Ectodermal cell (in vitro differentiated cells): Measurements from ENCODE around the gene CARD16. TPM values are rescaled to one million over a fixed set of nuclear protein-coding genes. Genes with fewer than 3 reads are reported as not detected.
"Not testable (repeated sequence)": the region's sequence is repeated elsewhere in the genome, so short reads cannot be mapped to it uniquely, and the experiment has no call there.

Source experiments
- H3K27ac ChIP-seq: 2 replicates; pipeline ENCODE4 v1.7.0; 2013; ENCODE audit warnings: mild to moderate bottlenecking, low read depth, low read length; ENCODE audit not compliant: insufficient read depth, poor library complexity, severe bottlenecking
- H3K27me3 ChIP-seq: 2 replicates; pipeline ENCODE4 v1.7.0; 2013; ENCODE audit warnings: mild to moderate bottlenecking, low read length; ENCODE audit not compliant: insufficient read depth, control insufficient read depth, poor library complexity, severe bottlenecking
- H3K36me3 ChIP-seq: one replicate; pipeline ENCODE4 v1.7.0; 2013; ENCODE audit warnings: low read length; ENCODE audit not compliant: control insufficient read depth, insufficient read depth
- H3K4me1 ChIP-seq: one replicate; pipeline ENCODE4 v1.7.0; 2013; ENCODE audit warnings: low read length; ENCODE audit not compliant: control insufficient read depth, insufficient read depth
- H3K4me3 ChIP-seq: 2 replicates; pipeline ENCODE4 v1.7.0; 2013; ENCODE audit warnings: low read depth, low read length, control low read depth; ENCODE audit not compliant: insufficient read depth
- H3K9me3 ChIP-seq: 2 replicates; pipeline ENCODE4 v1.7.0; 2013; ENCODE audit warnings: mild to moderate bottlenecking, low read length, moderate library complexity; ENCODE audit not compliant: control insufficient read depth
- WGBS, 2 experiments: methylation state at CpG; one replicate each; pipeline ENCODE4 v1.1.7; 2013; ENCODE audit warnings: missing lambda C conversion rate in 2 of 2; 5-methylcytosine and 5-hydroxymethylcytosine counted together
- polyA plus RNA-seq, 4 experiments: library from polyadenylated mRNA; stranded (reverse); fragments of 50-300 nt; gene quantifications; one replicate each; pipeline ENCODE4 v1.2.3, GENCODE V29; 2013

CARD16 gene
- not detected for polyA plus RNA-seq (2013, experiment 1 of 4)
- polyA plus RNA-seq (2013, experiment 2 of 4), result not detected
- not detected for polyA plus RNA-seq (2013, experiment 3 of 4)
- not detected for polyA plus RNA-seq (2013, experiment 4 of 4)

DNA sequence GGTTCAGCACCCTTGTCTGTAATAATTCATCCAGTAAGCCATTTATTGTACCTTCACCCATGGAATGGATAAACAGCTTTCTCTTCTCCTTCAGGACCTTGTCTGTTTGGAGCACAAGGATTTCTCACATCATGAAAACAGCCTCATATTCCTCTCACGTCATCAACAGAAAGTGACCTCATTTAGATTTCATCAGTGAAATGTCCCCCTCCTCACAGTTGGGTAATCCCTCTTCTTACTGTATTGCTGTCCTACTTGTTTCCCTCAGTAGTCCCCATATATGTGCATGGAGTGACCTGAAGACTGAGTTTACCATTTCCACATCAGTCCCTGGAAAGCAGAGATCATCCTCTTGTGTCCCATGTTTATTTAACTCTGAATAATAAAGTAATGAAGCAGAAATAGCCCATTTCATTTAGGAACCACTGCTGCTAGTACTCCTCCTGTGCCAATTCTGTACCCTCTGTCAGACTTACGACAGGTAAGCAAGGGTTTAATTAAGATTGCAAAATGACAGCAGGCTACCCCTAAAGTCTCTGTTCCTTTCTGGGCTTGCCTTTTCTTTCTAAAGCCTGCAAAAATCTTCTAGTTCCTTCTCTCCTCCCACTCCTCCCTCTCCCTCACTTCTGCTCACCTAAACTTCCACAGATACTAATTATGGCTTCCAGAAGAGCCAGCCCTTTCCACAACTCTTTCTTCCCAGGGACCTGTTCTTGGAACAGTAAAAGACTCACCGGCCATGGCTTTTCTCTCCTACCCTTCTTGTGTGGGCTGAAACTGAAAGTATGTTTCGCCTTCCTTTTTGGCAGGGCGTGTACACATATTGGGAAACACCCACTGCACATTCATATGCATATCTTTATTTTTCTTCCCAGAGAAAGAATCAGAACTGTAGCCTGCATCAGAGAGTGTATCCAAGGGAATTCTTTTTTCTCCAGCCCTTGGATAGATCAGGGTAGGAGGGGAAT lies at the start of gene CARD16:
TSS of gene CARD16 (minus strand) at position 779 of the 968 bp plus-strand sequence. CDS start at position 741, 38 bp downstream.
- H3K27ac ChIP-seq, H3K9me3 ChIP-seq, H3K36me3 ChIP-seq, H3K4me3 ChIP-seq, H3K4me1 ChIP-seq, H3K27me3 ChIP-seq: not testable (repeated sequence)
- 93 to 95% methylated on average over 5 of the region's 5 CpGs for WGBS, 2 experiments

DNA sequence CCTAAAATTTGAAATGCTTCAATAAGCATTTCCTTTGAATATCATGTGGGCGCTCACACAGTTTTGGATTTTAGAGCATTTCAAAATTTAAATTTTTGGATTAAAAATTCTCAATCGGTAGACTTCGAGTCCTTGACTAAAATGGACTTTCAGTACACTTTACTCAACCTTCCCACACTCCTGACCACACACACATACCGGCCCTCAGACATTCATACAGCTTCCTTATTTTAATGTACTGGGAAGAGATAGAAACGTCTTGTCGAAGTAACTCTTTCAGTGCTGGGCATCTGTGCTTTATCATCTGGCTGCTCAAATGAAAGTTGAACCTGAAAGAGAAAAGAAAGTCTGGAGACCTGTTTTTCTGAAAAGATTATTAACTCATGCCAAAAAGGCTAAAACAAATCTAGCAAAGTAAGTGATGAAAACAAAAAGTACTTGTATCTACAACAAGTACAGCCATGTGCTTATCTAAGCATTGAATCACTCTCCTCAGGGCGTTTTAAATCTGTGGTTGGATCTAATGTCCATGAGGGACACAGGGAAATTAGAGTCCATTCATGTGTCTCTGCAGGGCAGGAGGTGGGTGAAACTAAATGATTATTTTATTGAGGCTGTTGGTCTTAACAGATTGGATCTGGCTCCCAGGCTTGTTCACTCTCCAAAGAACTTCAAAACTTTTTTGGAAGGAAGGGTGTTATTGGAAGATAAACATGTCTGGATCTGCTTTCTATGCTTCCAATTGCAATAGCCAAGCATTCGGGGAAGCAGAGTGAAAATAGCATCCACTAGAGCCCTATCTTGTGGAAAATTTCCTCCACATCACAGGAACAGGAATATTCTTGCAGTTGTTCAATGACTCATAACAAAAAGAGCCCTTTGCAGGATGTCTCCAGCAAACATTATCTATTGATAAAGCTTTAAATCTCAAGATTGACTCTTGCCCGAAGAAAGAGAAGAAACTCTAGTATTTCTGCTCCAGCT lies 47.4 kb upstream of the CARD16 start:
- Histone ChIP-seq H3K4me3 (no peak overlapping the region), H3K27ac (no peak overlapping the region), H3K27me3 (no peaks in the 10 kb centered on the region), H3K4me1 (no peaks in the 10 kb centered on the region), H3K36me3 (no peaks in the 10 kb centered on the region), H3K9me3 (no peaks in the 10 kb centered on the region)
- 91 to 94% methylated on average over 9 of the region's 9 CpGs for WGBS, 2 experiments

DNA sequence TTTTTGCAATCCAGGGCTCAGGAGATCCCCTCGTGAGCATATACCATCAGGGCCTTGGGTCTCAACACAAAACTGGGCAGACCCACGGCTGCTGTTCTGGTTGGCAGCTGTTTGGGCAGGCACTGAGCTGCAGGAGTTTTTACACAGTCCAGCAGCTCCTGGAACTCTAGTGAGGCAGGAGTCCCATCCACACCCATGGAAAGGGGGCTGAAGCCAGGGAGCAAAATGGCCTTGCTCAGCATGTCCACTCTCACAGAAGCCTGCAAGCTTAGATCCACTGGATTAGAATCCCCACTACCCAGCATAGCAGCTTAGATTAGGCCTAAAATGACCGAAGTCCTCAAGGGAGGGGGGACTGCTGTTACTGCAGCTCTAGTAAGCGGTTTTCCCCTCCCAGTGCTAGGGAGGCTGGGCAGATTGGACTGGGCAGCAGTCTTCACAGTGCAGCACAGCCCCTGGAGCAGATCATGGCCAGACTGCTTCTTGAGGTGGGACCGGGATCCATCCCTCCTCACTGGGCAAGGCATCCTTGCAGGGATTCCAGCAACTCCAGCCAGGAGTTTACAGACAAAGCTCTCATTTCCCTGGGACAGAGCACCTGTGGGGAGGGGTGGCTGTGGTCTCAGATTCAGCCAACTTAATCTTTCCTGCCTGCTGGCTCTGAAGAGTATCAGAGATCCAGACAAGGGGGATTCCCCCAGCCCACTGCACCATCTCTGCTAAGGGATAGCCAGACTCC lies 36.4 kb upstream of the CARD16 start:
- 93 to 94% methylated on average over 5 of the region's 5 CpGs for WGBS, 2 experiments
- Histone ChIP-seq H3K36me3 (no peaks in the 10 kb centered on the region), H3K4me1 (no peaks in the 10 kb centered on the region), H3K27me3 (no peaks in the 10 kb centered on the region), H3K4me3 (no peak overlapping the region), H3K27ac (no peak overlapping the region), H3K9me3 (no peaks in the 10 kb centered on the region)

DNA sequence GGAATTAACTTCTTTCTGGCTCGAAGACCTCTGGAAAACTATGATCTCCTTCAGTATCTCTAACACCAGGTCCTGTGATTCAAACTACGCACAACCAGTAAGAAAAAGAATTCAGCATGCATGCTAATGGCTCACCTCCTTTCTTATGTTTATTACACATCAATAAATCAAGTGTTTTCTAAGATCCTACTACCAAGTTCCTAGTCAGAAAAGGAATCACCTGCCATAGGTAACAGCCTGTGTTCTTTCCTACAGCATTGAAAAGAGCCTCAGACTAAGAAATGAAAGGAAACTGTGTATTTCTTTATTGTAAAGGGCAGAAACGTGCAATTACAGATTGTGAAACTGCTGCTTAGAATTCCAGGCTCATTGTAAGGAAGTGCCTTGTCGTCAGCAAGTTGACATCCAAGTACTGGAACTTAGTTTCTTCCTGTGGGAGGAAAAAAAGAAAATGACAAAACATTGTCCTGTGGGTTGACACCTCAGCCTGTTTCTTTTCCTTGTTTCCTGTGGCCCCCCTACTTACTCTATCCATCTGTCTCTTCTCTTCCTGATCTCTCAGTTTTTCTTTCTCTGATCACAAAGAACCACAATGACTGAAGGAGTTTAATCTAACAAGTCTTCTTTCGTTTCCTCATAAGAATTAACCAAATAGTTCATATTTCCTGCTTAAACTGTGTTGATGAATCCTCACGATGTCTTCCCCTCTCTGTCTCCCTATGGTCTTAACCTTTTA lies 35.2 kb upstream of the CARD16 start:
- not testable (repeated sequence) for H3K36me3 ChIP-seq

DNA sequence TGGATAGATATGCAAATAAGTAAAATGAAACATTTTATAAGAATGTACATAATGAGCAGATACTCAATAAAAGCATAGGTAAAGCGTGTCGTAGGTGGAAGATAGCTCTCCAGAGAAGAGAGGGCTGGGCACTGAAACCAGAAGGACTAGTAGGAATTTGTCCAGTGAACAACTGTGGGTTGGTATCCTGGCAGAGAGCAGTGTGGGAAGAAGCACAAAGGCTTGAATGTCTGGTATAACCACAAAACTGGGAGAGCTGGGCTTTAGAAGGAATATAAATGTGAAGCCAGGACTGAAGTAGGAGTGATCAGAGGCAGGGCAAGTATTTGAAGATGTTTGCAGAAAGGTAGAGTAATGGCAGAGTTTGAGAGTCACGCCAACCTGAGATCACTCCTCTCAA lies 33.1 kb upstream of the CARD16 start:
- 95 to 100% methylated on average over 2 to 3 of the region's 3 CpGs for WGBS, 2 experiments
- H3K36me3 ChIP-seq, result no peaks in the 10 kb centered on the region
- H3K4me1 ChIP-seq, result no peaks in the 10 kb centered on the region
- H3K4me3 ChIP-seq, result no peak overlapping the region
- no peaks in the 10 kb centered on the region for H3K9me3 ChIP-seq
- H3K27me3 ChIP-seq, result no peaks in the 10 kb centered on the region
- no peak overlapping the region for H3K27ac ChIP-seq

More for the DNA sequence above, 35.2 kb upstream of the CARD16 start:
- not testable (repeated sequence) for H3K9me3 ChIP-seq, H3K27me3 ChIP-seq, H3K4me3 ChIP-seq, H3K4me1 ChIP-seq, H3K27ac ChIP-seq
- WGBS, 2 experiments, result 77 to 84% methylated on average over 6 of the region's 6 CpGs

DNA sequence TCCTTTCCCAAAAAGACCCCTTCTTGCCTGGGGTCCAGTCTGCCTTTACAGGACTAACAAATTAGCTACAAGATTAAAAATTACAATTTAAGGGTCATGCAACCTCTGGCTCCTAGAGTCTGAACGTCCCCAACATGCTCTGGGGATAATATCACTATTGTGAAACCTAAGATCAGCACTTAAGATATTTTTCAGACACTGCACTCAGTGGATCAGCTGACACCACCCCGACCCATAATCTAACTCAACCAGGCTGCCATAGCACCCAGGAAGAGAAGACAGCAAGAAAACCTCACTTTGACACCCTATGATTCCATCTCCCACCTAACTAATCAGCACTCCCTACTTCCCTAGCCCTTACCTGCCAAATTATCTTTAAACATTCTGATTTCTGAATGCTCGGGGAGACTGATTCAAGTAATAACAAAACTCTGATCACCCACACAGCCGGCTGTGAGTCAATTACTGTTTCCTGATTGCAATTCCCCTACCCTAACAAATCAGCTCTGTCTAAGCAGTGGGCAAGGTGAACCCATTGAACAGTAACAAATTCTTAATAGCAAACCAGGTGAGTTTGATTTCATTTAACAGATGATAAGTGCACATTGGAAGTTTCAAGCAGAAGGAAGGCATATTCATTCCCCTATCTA lies 32.1 kb upstream of the CARD16 start:
- H3K9me3 ChIP-seq, H3K36me3 ChIP-seq, H3K4me1 ChIP-seq, H3K27ac ChIP-seq, H3K27me3 ChIP-seq, H3K4me3 ChIP-seq: not testable (repeated sequence)
- 88 to 89% methylated on average over 4 of the region's 4 CpGs for WGBS, 2 experiments

DNA sequence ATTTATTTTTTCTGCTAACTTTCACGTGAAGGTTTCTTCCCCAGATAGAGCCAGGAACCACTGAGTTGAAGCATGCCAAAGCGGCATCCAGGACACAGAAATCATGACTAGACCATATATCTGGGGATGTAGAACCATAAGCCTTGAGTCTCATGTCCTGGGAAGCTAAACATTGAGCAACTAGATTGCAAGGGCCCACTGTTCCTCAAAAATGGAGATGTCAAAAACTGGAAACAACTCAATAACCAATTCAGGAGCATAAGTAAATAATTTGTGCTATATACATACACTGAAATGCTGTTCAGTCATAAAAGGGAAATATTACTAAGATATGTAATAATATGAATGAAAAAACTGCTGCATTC lies 29.0 kb upstream of the CARD16 start:
- no peak overlapping the region for H3K27ac ChIP-seq
- H3K36me3 ChIP-seq, result no peaks in the 10 kb centered on the region
- H3K9me3 ChIP-seq, result no peaks in the 10 kb centered on the region
- WGBS, 2 experiments, result 98 to 100% methylated on average over 2 of the region's 2 CpGs
- H3K4me1 ChIP-seq, result no peaks in the 10 kb centered on the region
- H3K4me3 ChIP-seq, result no peak overlapping the region
- H3K27me3 ChIP-seq, result no peaks in the 10 kb centered on the region

DNA sequence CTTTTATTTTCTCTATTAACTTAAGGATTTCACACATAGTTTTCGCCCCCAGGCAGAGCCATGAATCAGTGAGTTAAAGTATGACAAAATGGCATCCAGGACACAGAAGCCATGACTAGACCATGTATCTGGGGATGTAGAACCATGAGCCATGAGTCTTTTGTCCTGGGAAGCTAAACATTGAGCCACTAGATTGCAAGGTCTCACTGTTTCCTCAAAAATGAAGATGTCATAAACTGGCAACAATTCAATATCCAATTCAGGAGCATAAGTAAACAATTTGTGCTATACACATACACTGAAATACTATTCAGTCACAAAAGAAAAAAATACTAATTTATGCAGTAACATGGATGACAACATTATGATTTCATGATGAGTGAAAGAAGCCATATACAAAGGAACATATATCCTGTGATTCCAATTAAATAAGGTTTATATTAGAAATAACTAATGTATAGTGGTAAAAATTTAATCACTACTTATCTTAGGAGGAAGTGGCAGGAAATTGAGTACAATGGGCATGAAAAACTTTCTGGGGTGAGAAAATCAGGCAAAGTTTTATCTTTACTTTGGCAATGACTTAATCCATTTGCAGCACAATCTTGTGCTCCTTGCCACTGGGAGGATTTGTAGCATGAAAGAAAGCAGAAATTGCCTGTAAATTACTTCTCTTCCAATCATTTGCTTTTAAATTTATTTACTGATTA lies 28.5 kb upstream of the CARD16 start:
- 86 to 90% methylated on average over 1 of the region's 1 CpG for WGBS, 2 experiments
- H3K4me1 ChIP-seq, result no peaks in the 10 kb centered on the region
- no peak overlapping the region for H3K4me3 ChIP-seq
- H3K27me3 ChIP-seq, result no peaks in the 10 kb centered on the region
- no peaks in the 10 kb centered on the region for H3K36me3 ChIP-seq
- no peak overlapping the region for H3K27ac ChIP-seq
- no peaks in the 10 kb centered on the region for H3K9me3 ChIP-seq
